B cell (primary cell): ENCODE results near the gene GABRR1.

Source experiments
- CTCF ChIP-seq: fragments of 200-600 bp; IDR thresholded peaks from one replicate; pipeline ENCODE4 v1.8.0; 2022; ENCODE audit warnings: antibody characterized with exemption, mild to moderate bottlenecking
- EZH2 ChIP-seq: IDR thresholded peaks from 2 replicates; pipeline ENCODE4 v1.6.1; 2012; ENCODE audit warnings: borderline replicate concordance, low read depth, mild to moderate bottlenecking, moderate library complexity, low read length; ENCODE audit not compliant: insufficient read depth, poor library complexity, severe bottlenecking

GRCh38 chr6:89255417-89255816 is 38.3 kb upstream of the GABRR1 start:
- TF ChIP-seq CTCF = no peak
- TF ChIP-seq EZH2 = no peak
